Fibroblast of skin of left quadriceps (primary cell): Measurements from ENCODE around the gene TPX2.
A peak's percentile ranks its signal among the peaks of the same experiment; 100 is the strongest.

ENCODE experiments used
- DNase-seq, 2 experiments: peaks; one replicate each; pipeline ENCODE4 v3.0.0-alpha.2; 2013; ENCODE audit warnings: low read depth in 2 of 2

TPX2 gene

GRCh38 chr20:31831211-31831610 is 92.1 kb downstream of the TPX2 start:
- no peak for DNase-seq

GRCh38 chr20:31831771-31832306 is 92.7 kb downstream of the TPX2 start:
- no peak for DNase-seq

GRCh38 chr20:31833130-31833930 is 94.2 kb downstream of the TPX2 start:
- no peak for DNase-seq

GRCh38 chr20:31833931-31834521 is 94.9 kb downstream of the TPX2 start:
- DNase-seq, result no peak

GRCh38 chr20:31835554-31835953 is 96.5 kb downstream of the TPX2 start:
- no peak for DNase-seq

- DNase-seq, result peak; percentile 48 to 63
These were observed 97.1 kb downstream of the TPX2 start for GRCh38 chr20:31835977-31836852.

GRCh38 chr20:31836853-31837608 is 97.9 kb downstream of the TPX2 start:
- no peak for DNase-seq

GRCh38 chr20:31837896-31838397 is 98.9 kb downstream of the TPX2 start:
- DNase-seq, result no peak

- DNase-seq, result no peak
These were observed 99.7 kb downstream of the TPX2 start for GRCh38 chr20:31838646-31839292.

- DNase-seq, result no peak
These were observed 100.8 kb downstream of the TPX2 start for GRCh38 chr20:31839782-31840487.

GRCh38 chr20:31840906-31841816 is 102.1 kb downstream of the TPX2 start:
- no peak for DNase-seq

- no peak for DNase-seq
These were observed 102.8 kb downstream of the TPX2 start for GRCh38 chr20:31841928-31842327.

GRCh38 chr20:31842471-31843157 is 103.5 kb downstream of the TPX2 start:
- peak in 1 of 2 experiments; percentile 24 for DNase-seq

- no peak for DNase-seq
These were observed 104.2 kb downstream of the TPX2 start for GRCh38 chr20:31843288-31843687.

GRCh38 chr20:31843881-31844280 is 104.8 kb downstream of the TPX2 start:
- DNase-seq, result no peak

GRCh38 chr20:31844737-31845299 is 105.7 kb downstream of the TPX2 start:
- no peak for DNase-seq

- DNase-seq, result no peak
These were observed 106.3 kb downstream of the TPX2 start, which contains the start of gene FOXS1 for GRCh38 chr20:31845300-31845863. TSS of gene FOXS1 (minus strand) at chr20:31845604. CDS start at chr20:31845542, 62 bp downstream.

- DNase-seq, result no peak
These were observed 107.7 kb downstream of the TPX2 start for GRCh38 chr20:31846793-31847138.
